Fibroblast of lung (primary cell): ENCODE results near the gene RABEP1.

ENCODE experiments used
- CTCF ChIP-seq, 2 donors: IDR thresholded peaks in 1 of 2; conservative IDR thresholded peaks in 1 of 2; 1 replicate in 1 of 2; 2 replicates in 1 of 2; pipeline ENCODE4 v1.5.1; 2011 to 2012; ENCODE audit warnings: low read length in 2 of 2, control low read depth in 1 of 2, inconsistent platforms in 1 of 2, low read depth in 1 of 2, mild to moderate bottlenecking in 1 of 2
- EZH2 ChIP-seq: IDR thresholded peaks from 2 replicates; pipeline ENCODE4 v1.5.1; 2012; ENCODE audit warnings: low read length, control low read depth, mild to moderate bottlenecking; ENCODE audit errors: missing control alignments

- TF ChIP-seq CTCF (conservative IDR thresholded peaks at IDR 0.05 in 1 of 2, IDR thresholded peaks at IDR 0.05 in 1 of 2; ENCODE audit: low read depth in 1 of 2, low read length in 2 of 2) (no peak), EZH2 (no peak)
Measured at GRCh38 chr17:5419959-5420653, 138.0 kb downstream of the RABEP1 start, which contains the start of gene RPAIN.
